GM12878 (cell line): ENCODE data around the gene SGTB. TPM values are rescaled to one million over a fixed set of nuclear protein-coding genes. Genes with fewer than 3 reads are reported as not detected.

Experiments used
- ATAC-seq: fragments of 200-7000 bp; cut with Tn5 transposase; 3 replicates; pipeline ENCODE4 v1.9.1; 2020; ENCODE audit warnings: mild to moderate bottlenecking, moderate library complexity
- BruUV-seq: library from RNA; stranded (reverse); fragments of 400-500 nt; replicated peaks from 2 replicates; lab custom pipeline; 2021; lab: Mats Ljungman, UMichigan
- CTCF ChIA-PET: fragments of 300-600 bp; sonication (Branson Sonifier 250); formaldehyde crosslinking; extraction: SDS; loops from one replicate; lab custom pipeline; 2021; ENCODE audit warnings: inconsistent platforms; lab: Yijun Ruan, JAX
- POLR2A ChIA-PET: fragments of 350-600 bp; formaldehyde crosslinking; extraction: SDS; loops from one replicate; lab custom pipeline; 2021; ENCODE audit warnings: inconsistent platforms; lab: Charles Lee
- RAD21 ChIA-PET: fragments of 300-600 bp; sonication (Branson Sonifier 250); formaldehyde crosslinking; loops from one replicate; lab custom pipeline; 2023; ENCODE audit warnings: antibody characterized with exemption; ENCODE audit not compliant: unreplicated experiment; lab: Charles Lee
- SMC1A ChIA-PET: fragments of 300-600 bp; sonication (Branson Sonifier 250); formaldehyde crosslinking; loops from one replicate; lab custom pipeline; 2023; ENCODE audit not compliant: unreplicated experiment, uncharacterized antibody; lab: Charles Lee
- DNase-seq: peaks from one replicate; pipeline ENCODE4 v3.0.0-alpha.2; 2011; ENCODE audit warnings: low read depth, low spot score
- FAIRE-seq: peaks from 3 replicates; lab custom pipeline; 2011; peaks lifted over from hg19 to GRCh38; lab: Jason Lieb, UNC
- H2AFZ ChIP-seq: 2 replicates; pipeline ENCODE4 v1.6.0; 2011; ENCODE audit warnings: low read depth, low read length, control low read depth; ENCODE audit not compliant: control insufficient read depth
- H3K27ac ChIP-seq: 2 replicates; pipeline ENCODE4 v1.5.1; 2011; ENCODE audit warnings: control low read depth; ENCODE audit not compliant: control insufficient read depth, insufficient read depth
- H3K27me3 ChIP-seq, 2 experiments: replicated peaks in 1 of 2; 2 replicates each; pipeline versions ENCODE4 v1.6.0 to v1.6.1; 2011; ENCODE audit warnings: low read length in 1 of 2; ENCODE audit not compliant: control insufficient read depth in 2 of 2, insufficient read depth in 2 of 2
- H3K36me3 ChIP-seq, 2 experiments: 2 replicates each; pipeline ENCODE4 v1.5.1; 2011; ENCODE audit warnings: low read length in 1 of 2; ENCODE audit not compliant: control insufficient read depth in 2 of 2, insufficient read depth in 2 of 2
- H3K4me1 ChIP-seq: 2 replicates; pipeline ENCODE4 v1.6.1; 2011; ENCODE audit warnings: mild to moderate bottlenecking, low read length, moderate library complexity, mixed read lengths; ENCODE audit not compliant: control insufficient read depth, insufficient read depth
- H3K4me2 ChIP-seq: 2 replicates; pipeline ENCODE4 v1.6.0; 2011; ENCODE audit warnings: control low read depth; ENCODE audit not compliant: control insufficient read depth, insufficient read depth
- H3K4me3 ChIP-seq: fragments of 200-600 bp; sonication (generic); 2 replicates; pipeline ENCODE4 v1.5.1; 2016
- H3K79me2 ChIP-seq: 2 replicates; pipeline ENCODE4 v1.6.0; 2011; ENCODE audit warnings: low read length; ENCODE audit not compliant: control insufficient read depth, insufficient read depth
- H3K9ac ChIP-seq: 2 replicates; pipeline ENCODE4 v1.8.0; 2011; ENCODE audit warnings: low read length, control low read depth, mixed read lengths; ENCODE audit not compliant: control insufficient read depth, insufficient read depth
- H3K9me3 ChIP-seq: replicated peaks from 3 replicates; pipeline ENCODE4 v1.5.1; 2011; ENCODE audit warnings: mild to moderate bottlenecking, low read length; ENCODE audit not compliant: control insufficient read depth, insufficient read depth
- H4K20me1 ChIP-seq: 2 replicates; pipeline ENCODE4 v1.6.0; 2011; ENCODE audit not compliant: control insufficient read depth, insufficient read depth
- CBFB ChIP-seq: IDR thresholded peaks from 2 replicates; pipeline ENCODE4 v1.6.1; 2016; ENCODE audit warnings: antibody characterized with exemption, low read depth
- DPF2 ChIP-seq: fragments of 450-650 bp; IDR thresholded peaks from 2 replicates; pipeline ENCODE4 v1.6.1; 2017; ENCODE audit warnings: mild to moderate bottlenecking
- ETV6 ChIP-seq, 2 experiments: fragments of 450-650 bp in 1 of 2; IDR thresholded peaks in 1 of 2; conservative IDR thresholded peaks in 1 of 2; 2 replicates each; pipeline ENCODE4 v1.6.1; 2014; ENCODE audit warnings: antibody characterized with exemption in 1 of 2, borderline replicate concordance in 1 of 2, low read depth in 1 of 2, mild to moderate bottlenecking in 1 of 2, moderate library complexity in 1 of 2
- HDGF ChIP-seq: fragments of 450-650 bp; IDR thresholded peaks from 2 replicates; pipeline ENCODE4 v1.6.1; 2016; ENCODE audit warnings: antibody characterized with exemption
- IRF4 ChIP-seq: IDR thresholded peaks from 2 replicates; pipeline ENCODE4 v1.6.1; 2011; ENCODE audit warnings: low read depth, low read length
- JUNB ChIP-seq: IDR thresholded peaks from 2 replicates; pipeline ENCODE4 v1.6.1; 2016; ENCODE audit warnings: antibody characterized with exemption, mild to moderate bottlenecking
- MTA2 ChIP-seq: fragments of 450-650 bp; IDR thresholded peaks from 2 replicates; pipeline ENCODE4 v1.6.1; 2016; ENCODE audit warnings: low read depth, mild to moderate bottlenecking, moderate library complexity
- NR2F1 ChIP-seq: fragments of 450-650 bp; conservative IDR thresholded peaks from 2 replicates; pipeline ENCODE4 v1.6.1; 2017; ENCODE audit warnings: mild to moderate bottlenecking
- RAD21 ChIP-seq: IDR thresholded peaks from 2 replicates; pipeline ENCODE4 v1.6.1; 2011; ENCODE audit warnings: mild to moderate bottlenecking, low read depth, low read length, moderate library complexity; ENCODE audit not compliant: insufficient read depth
- SREBF1 ChIP-seq: IDR thresholded peaks from 2 replicates; pipeline ENCODE4 v1.6.1; 2012; ENCODE audit warnings: mild to moderate bottlenecking, low read length
- WRNIP1 ChIP-seq: IDR thresholded peaks from 2 replicates; pipeline ENCODE4 v1.6.1; 2011; ENCODE audit warnings: low read depth, low read length, improper control_type of control experiment, borderline replicate concordance
- WGBS: methylation state at CpG from one replicate; pipeline ENCODE4 v1.1.6; 2016; ENCODE audit warnings: low lambda C conversion rate; ENCODE audit not compliant: insufficient replicate concordance, insufficient coverage; ENCODE audit errors: missing lambda C conversion rate; 5-methylcytosine and 5-hydroxymethylcytosine counted together
- in situ Hi-C: fragments of 300-500 bp; cut with MboI; formaldehyde crosslinking; loops from 9 replicates; pipeline ENCODE4 v1.14.3; 2018; ENCODE audit warnings: mixed read lengths
- intact Hi-C: fragments of 100-400 bp; cut with micrococcal nuclease; formaldehyde crosslinking; loops from one replicate; pipeline ENCODE4 v1.14.2; 2022; ENCODE audit not compliant: unreplicated experiment
- polyA plus RNA-seq, 11 experiments: library from polyadenylated mRNA; depleted of rRNA in 4 of 11; unstranded in 6 of 11; stranded (reverse) in 5 of 11; fragments of >200 nt; fragmentation: Nextera tagmentation in 4 of 11; fragmentation: Illumina TruSeq in 1 of 11; extraction: Ambion mirVana in 4 of 11; extraction: Trizol in 1 of 11; gene quantifications; 1 replicate in 1 of 11; 2 replicates in 10 of 11; pipeline versions ENCODE4 v1.2.1 to v1.2.3, GENCODE V29; 2011 to 2016; ENCODE audit warnings: inconsistent platforms in 2 of 11, missing spikeins in 2 of 11, low read depth in 1 of 11
- total RNA-seq, 4 experiments: library from RNA; depleted of rRNA in 3 of 4; stranded (reverse); fragments of >200 nt in 3 of 4; fragmentation: Illumina TruSeq in 1 of 4; extraction: Trizol in 1 of 4; gene quantifications; 2 replicates each; pipeline versions ENCODE4 v1.2.1 to v1.2.3, GENCODE V29; 2013 to 2021
- TF ChIP-seq, protein P1 (sequence below): fragments of 450-650 bp; IDR thresholded peaks from 2 replicates; pipeline ENCODE4 v1.6.1; 2014; ENCODE audit warnings: mild to moderate bottlenecking
- TF ChIP-seq, protein P2 (sequence below): IDR thresholded peaks from 2 replicates; pipeline ENCODE4 v1.6.1; 2011; ENCODE audit warnings: mild to moderate bottlenecking, low read depth, low read length, moderate library complexity; ENCODE audit not compliant: insufficient replicate concordance
- TF ChIP-seq, protein P3 (sequence below): IDR thresholded peaks from 2 replicates; pipeline ENCODE4 v1.6.1; 2012; ENCODE audit warnings: low read depth, low read length, improper control_type of control experiment

SGTB gene
- total and polyA plus RNA-seq, 10 of the 15 experiments (the other 5 are each of a cell fraction or from before 2014, with no cell fraction given): 1.0 to 7.8 (median 5.4) TPM

DNA sequence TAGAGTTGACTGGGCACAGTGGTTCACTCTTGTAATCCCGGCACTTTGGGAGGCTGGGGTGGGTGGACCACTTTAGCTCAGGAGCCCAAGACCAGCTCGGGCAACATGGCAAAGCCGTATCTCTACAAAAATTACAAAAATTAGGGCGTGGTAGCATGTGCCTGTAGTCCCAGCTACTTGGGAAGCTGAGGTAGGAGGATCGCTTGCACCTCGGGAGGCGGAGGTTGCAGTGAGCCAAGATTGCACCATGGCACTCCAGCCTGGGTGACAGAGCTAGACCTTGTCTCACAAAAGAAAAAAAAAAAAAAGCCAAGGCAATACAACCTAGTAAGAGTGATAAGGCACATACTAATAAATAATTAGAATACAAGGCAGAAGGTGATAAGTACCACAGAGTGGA lies 15.9 kb upstream of the SGTB start:
- intact Hi-C loops: no loop called here
- DNase-seq (no peak), FAIRE-seq (no peak)
- H3K4me2 ChIP-seq: no peak overlapping the region
- no peaks in the 10 kb centered on the region for H3K36me3 ChIP-seq
- no peak overlapping the region for H3K9ac ChIP-seq
- no peak overlapping the region for H3K27ac ChIP-seq
- RAD21 ChIA-PET: interaction anchor here (1.8 kb wide), 1 partner anchor 10 kb away, joined by 6 read pairs; no protein-coding TSS in a partner anchor
- no peaks in the 10 kb centered on the region; the same call in 2 of the 3 replicates for H3K9me3 ChIP-seq
- TF ChIP-seq RAD21 (no peak), DPF2 (no peak), HDGF (no peak)
- TF ChIP-seq, all 136 proteins: peak for 0
- no peak overlapping the region for H3K4me3 ChIP-seq
- H3K79me2 ChIP-seq: no peaks in the 10 kb centered on the region; the same call in 1 of the 2 replicates
- in situ Hi-C loops: no loop called here
- no peak overlapping the region for H2AFZ ChIP-seq
- no peaks in the 10 kb centered on the region for H3K27me3 ChIP-seq
- SMC1A ChIA-PET: interaction anchor here (0.9 to 2.9 kb wide), 3 partner anchors 11 to 194 kb away, joined by 3 to 13 read pairs (median 3); no protein-coding TSS in a partner anchor
- BruUV-seq: no TSS peak
- 74% methylated on average over 7 of the region's 7 CpGs for WGBS
- CTCF ChIA-PET: interaction anchor here (1.1 kb wide), 1 partner anchor 388 kb away, joined by 5 read pairs; no protein-coding TSS in a partner anchor
- no peaks in the 10 kb centered on the region; the same call in 1 of the 2 replicates for H3K4me1 ChIP-seq
- POLR2A ChIA-PET: interaction anchor here (0.6 to 0.7 kb wide), 3 partner anchors 188 to 592 kb away, joined by 3 to 8 read pairs (median 7); no protein-coding TSS in a partner anchor
- H4K20me1 ChIP-seq: no peaks in the 10 kb centered on the region
- no peak for ATAC-seq

DNA sequence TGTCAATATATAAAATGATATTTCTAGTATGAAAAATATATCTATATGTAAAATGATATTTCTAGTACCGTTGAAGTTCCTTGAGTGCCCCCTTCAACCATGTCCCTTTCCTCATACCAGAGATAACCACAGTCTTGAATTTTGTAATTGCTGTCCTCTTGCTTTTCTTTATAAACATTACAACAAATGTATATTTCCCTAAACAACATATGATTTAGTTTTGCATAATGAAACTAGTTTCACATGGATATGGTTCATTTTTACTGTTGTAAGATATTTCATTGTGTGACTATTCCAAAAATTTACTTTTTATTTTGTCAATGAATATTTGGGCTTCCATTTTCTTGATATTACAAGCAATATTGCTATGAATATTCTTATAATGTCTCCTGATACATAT lies 14.1 kb upstream of the SGTB start:
- no peak overlapping the region for H2AFZ ChIP-seq
- no peak overlapping the region for H3K9ac ChIP-seq
- intact Hi-C loops: no loop called here
- ATAC-seq: no peak
- ChIA-PET CTCF (interaction anchor here (0.6 kb wide), 1 partner anchor 1470 kb away, joined by 4 read pairs; no protein-coding TSS in a partner anchor), POLR2A (no interaction called here), SMC1A (no interaction called here), RAD21 (interaction anchor here (1.8 kb wide), 1 partner anchor 8 kb away, joined by 6 read pairs; no protein-coding TSS in a partner anchor)
- H3K27me3 ChIP-seq: no peaks in the 10 kb centered on the region
- no TSS peak for BruUV-seq
- no peaks in the 10 kb centered on the region; the same call in 1 of the 2 replicates for H3K4me1 ChIP-seq
- no peaks in the 10 kb centered on the region for H3K36me3 ChIP-seq
- H4K20me1 ChIP-seq: no peaks in the 10 kb centered on the region
- FAIRE-seq: no peak
- no peaks in the 10 kb centered on the region; the same call in 2 of the 3 replicates for H3K9me3 ChIP-seq
- DNase-seq: no peak
- no peak overlapping the region for H3K4me2 ChIP-seq
- 50% methylated on average over 1 of the region's 1 CpG for WGBS
- no peak overlapping the region for H3K27ac ChIP-seq
- H3K79me2 ChIP-seq: no peaks in the 10 kb centered on the region; the same call in 1 of the 2 replicates
- H3K4me3 ChIP-seq: no peak overlapping the region
- in situ Hi-C loops: no loop called here
- TF ChIP-seq, protein P1, sequence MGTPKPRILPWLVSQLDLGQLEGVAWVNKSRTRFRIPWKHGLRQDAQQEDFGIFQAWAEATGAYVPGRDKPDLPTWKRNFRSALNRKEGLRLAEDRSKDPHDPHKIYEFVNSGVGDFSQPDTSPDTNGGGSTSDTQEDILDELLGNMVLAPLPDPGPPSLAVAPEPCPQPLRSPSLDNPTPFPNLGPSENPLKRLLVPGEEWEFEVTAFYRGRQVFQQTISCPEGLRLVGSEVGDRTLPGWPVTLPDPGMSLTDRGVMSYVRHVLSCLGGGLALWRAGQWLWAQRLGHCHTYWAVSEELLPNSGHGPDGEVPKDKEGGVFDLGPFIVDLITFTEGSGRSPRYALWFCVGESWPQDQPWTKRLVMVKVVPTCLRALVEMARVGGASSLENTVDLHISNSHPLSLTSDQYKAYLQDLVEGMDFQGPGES: no peak
- TF ChIP-seq SREBF1 (no peak), IRF4 (no peak), MTA2 (no peak), WRNIP1 (no peak), CBFB (no peak), ETV6 (conservative IDR thresholded peaks at IDR 0.05 in 1 of 2, IDR thresholded peaks at IDR 0.05 in 1 of 2; ENCODE audit: borderline replicate concordance in 1 of 2, low read depth in 1 of 2) (no peak), NR2F1 (no peak), JUNB (no peak)
- TF ChIP-seq, protein P2, sequence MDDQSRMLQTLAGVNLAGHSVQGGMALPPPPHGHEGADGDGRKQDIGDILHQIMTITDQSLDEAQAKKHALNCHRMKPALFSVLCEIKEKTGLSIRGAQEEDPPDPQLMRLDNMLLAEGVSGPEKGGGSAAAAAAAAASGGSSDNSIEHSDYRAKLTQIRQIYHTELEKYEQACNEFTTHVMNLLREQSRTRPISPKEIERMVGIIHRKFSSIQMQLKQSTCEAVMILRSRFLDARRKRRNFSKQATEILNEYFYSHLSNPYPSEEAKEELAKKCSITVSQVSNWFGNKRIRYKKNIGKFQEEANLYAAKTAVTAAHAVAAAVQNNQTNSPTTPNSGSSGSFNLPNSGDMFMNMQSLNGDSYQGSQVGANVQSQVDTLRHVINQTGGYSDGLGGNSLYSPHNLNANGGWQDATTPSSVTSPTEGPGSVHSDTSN: no peak
- TF ChIP-seq, protein P3, sequence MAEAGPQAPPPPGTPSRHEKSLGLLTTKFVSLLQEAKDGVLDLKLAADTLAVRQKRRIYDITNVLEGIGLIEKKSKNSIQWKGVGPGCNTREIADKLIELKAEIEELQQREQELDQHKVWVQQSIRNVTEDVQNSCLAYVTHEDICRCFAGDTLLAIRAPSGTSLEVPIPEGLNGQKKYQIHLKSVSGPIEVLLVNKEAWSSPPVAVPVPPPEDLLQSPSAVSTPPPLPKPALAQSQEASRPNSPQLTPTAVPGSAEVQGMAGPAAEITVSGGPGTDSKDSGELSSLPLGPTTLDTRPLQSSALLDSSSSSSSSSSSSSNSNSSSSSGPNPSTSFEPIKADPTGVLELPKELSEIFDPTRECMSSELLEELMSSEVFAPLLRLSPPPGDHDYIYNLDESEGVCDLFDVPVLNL: no peak
